Loucy (cell line): ENCODE measurements around the gene TRPV3.

Experiments
- H2AFZ ChIP-seq: fragments of 200-600 bp; sonication (generic); 2 replicates; pipeline ENCODE4 v1.6.0; 2016; ENCODE audit warnings: antibody characterized with exemption, mild to moderate bottlenecking, low read length, moderate library complexity
- H3F3A ChIP-seq: fragments of 200-600 bp; 2 replicates; pipeline ENCODE4 v1.6.0; 2016; ENCODE audit warnings: antibody characterized with exemption, low read depth, mild to moderate bottlenecking
- H3K27me3 ChIP-seq: fragments of 200-600 bp; sonication (generic); 2 replicates; pipeline ENCODE4 v1.6.1; 2014; ENCODE audit warnings: low read length, mild to moderate bottlenecking; ENCODE audit not compliant: insufficient read depth, poor library complexity, severe bottlenecking
- H3K36me3 ChIP-seq: fragments of 200-600 bp; sonication (generic); 2 replicates; pipeline ENCODE4 v1.6.1; 2016; ENCODE audit warnings: low read length; ENCODE audit not compliant: insufficient read depth
- H3K4me1 ChIP-seq: fragments of 200-600 bp; sonication (generic); 2 replicates; pipeline ENCODE4 v1.5.1; 2014; ENCODE audit warnings: low read length, mild to moderate bottlenecking; ENCODE audit not compliant: insufficient read depth, poor library complexity, severe bottlenecking
- H3K4me2 ChIP-seq: fragments of 200-600 bp; sonication (generic); 2 replicates; pipeline ENCODE4 v1.6.0; 2014; ENCODE audit warnings: antibody characterized with exemption, low read length, low read depth, mild to moderate bottlenecking; ENCODE audit not compliant: poor library complexity, severe bottlenecking
- H3K4me3 ChIP-seq: fragments of 200-600 bp; sonication (generic); 2 replicates; pipeline ENCODE4 v1.5.1; 2014; ENCODE audit warnings: low read length, mild to moderate bottlenecking, mixed read lengths; ENCODE audit not compliant: poor library complexity, severe bottlenecking
- H3K79me2 ChIP-seq: fragments of 200-600 bp; sonication (generic); 2 replicates; pipeline ENCODE4 v1.6.1; 2014; ENCODE audit warnings: low read length; ENCODE audit not compliant: insufficient read depth
- H3K9ac ChIP-seq: fragments of 200-600 bp; sonication (generic); 2 replicates; pipeline ENCODE4 v1.6.0; 2014; ENCODE audit warnings: mild to moderate bottlenecking, low read depth, low read length, moderate library complexity; ENCODE audit not compliant: poor library complexity, severe bottlenecking
- H3K9me2 ChIP-seq: fragments of 200-600 bp; sonication (generic); replicated peaks from 2 replicates; pipeline ENCODE4 v1.6.1; 2016; ENCODE audit warnings: low read depth, low read length, mixed read lengths
- H3K9me3 ChIP-seq: fragments of 200-600 bp; sonication (generic); 2 replicates; pipeline ENCODE4 v1.6.1; 2014; ENCODE audit warnings: mild to moderate bottlenecking, antibody characterized with exemption, low read length, low read depth; ENCODE audit not compliant: insufficient read depth
- H4K20me1 ChIP-seq: fragments of 200-600 bp; sonication (generic); 2 replicates; pipeline ENCODE4 v1.6.0; 2014; ENCODE audit warnings: antibody characterized with exemption, low read length, mild to moderate bottlenecking; ENCODE audit not compliant: insufficient read depth, poor library complexity, severe bottlenecking
- CTCF ChIP-seq: fragments of 200-600 bp; sonication (generic); conservative IDR thresholded peaks from 2 replicates; pipeline ENCODE4 v1.5.1; 2014; ENCODE audit warnings: mild to moderate bottlenecking, antibody characterized with exemption, low read length
- EZH2phosphoT487 ChIP-seq: fragments of 200-600 bp; IDR thresholded peaks from 2 replicates; pipeline ENCODE4 v1.6.1; 2018; ENCODE audit warnings: antibody characterized with exemption, mild to moderate bottlenecking, moderate library complexity, borderline replicate concordance

Gene TRPV3

GRCh38 chr17:3539881-3540540 lies 17.6 kb downstream of the TRPV3 start:
- no peaks in the 10 kb centered on the region for H4K20me1 ChIP-seq
- no peaks in the 10 kb centered on the region for H3K9me2 ChIP-seq
- no peak overlapping the region for H3K4me3 ChIP-seq
- H3K4me2 ChIP-seq: no peak overlapping the region
- H2AFZ ChIP-seq: no peak overlapping the region
- H3F3A ChIP-seq: no peaks in the 10 kb centered on the region
- H3K4me1 ChIP-seq: no peaks in the 10 kb centered on the region
- no peaks in the 10 kb centered on the region for H3K36me3 ChIP-seq
- TF ChIP-seq CTCF (no peak), EZH2phosphoT487 (no peak)
- no peak overlapping the region for H3K9ac ChIP-seq
- H3K27me3 ChIP-seq: no peaks in the 10 kb centered on the region
- no peaks in the 10 kb centered on the region for H3K9me3 ChIP-seq
- no peaks in the 10 kb centered on the region for H3K79me2 ChIP-seq

GRCh38 chr17:3536716-3537115 lies 20.9 kb downstream of the TRPV3 start:
- H3F3A ChIP-seq: no peaks in the 10 kb centered on the region
- H3K9me3 ChIP-seq: no peaks in the 10 kb centered on the region
- no peak for TF ChIP-seq CTCF
- no peak for TF ChIP-seq EZH2phosphoT487
- no peaks in the 10 kb centered on the region for H3K9me2 ChIP-seq
- H4K20me1 ChIP-seq: no peaks in the 10 kb centered on the region
- no peak overlapping the region for H3K4me2 ChIP-seq
- H3K9ac ChIP-seq: no peak overlapping the region
- H3K27me3 ChIP-seq: no peaks in the 10 kb centered on the region
- no peak overlapping the region for H2AFZ ChIP-seq
- no peaks in the 10 kb centered on the region for H3K79me2 ChIP-seq
- H3K4me3 ChIP-seq: no peak overlapping the region
- H3K4me1 ChIP-seq: no peaks in the 10 kb centered on the region
- H3K36me3 ChIP-seq: no peaks in the 10 kb centered on the region

- no peaks in the 10 kb centered on the region for H3F3A ChIP-seq
- no peak overlapping the region for H3K4me3 ChIP-seq
- H3K4me1 ChIP-seq: no peaks in the 10 kb centered on the region
- no peak for TF ChIP-seq CTCF
- no peak for TF ChIP-seq EZH2phosphoT487
- no peaks in the 10 kb centered on the region for H3K79me2 ChIP-seq
- no peak overlapping the region for H3K9ac ChIP-seq
- H3K4me2 ChIP-seq: no peak overlapping the region
- no peaks in the 10 kb centered on the region for H3K9me2 ChIP-seq
- no peak overlapping the region for H2AFZ ChIP-seq
- no peaks in the 10 kb centered on the region for H3K9me3 ChIP-seq
- H3K27me3 ChIP-seq: no peaks in the 10 kb centered on the region
- H4K20me1 ChIP-seq: no peaks in the 10 kb centered on the region
- no peaks in the 10 kb centered on the region for H3K36me3 ChIP-seq
Measured at GRCh38 chr17:3535253-3535995, 22.2 kb downstream of the TRPV3 start.
